HG02973 (cell line): ENCODE results near the gene SCN5A.

Experiments
- ATAC-seq: cut with Tn5 transposase; IDR thresholded peaks from one replicate; pipeline ENCODE4 v1.9.1; 2021; ENCODE audit warnings: moderate library complexity; ENCODE audit not compliant: unreplicated experiment

Gene SCN5A

GRCh38 chr3:38627956-38628355 is 21.5 kb downstream of the SCN5A start:
- no peak for ATAC-seq

GRCh38 chr3:38626171-38626570 is 23.3 kb downstream of the SCN5A start:
- no peak for ATAC-seq

- ATAC-seq, result no peak
Measured at GRCh38 chr3:38623539-38623938, 25.9 kb downstream of the SCN5A start.

GRCh38 chr3:38622336-38622735 is 27.2 kb downstream of the SCN5A start:
- ATAC-seq, result no peak

- no peak for ATAC-seq
Measured at GRCh38 chr3:38620236-38620635, 29.3 kb downstream of the SCN5A start.

GRCh38 chr3:38618343-38618742 is 31.1 kb downstream of the SCN5A start:
- ATAC-seq, result no peak

GRCh38 chr3:38617586-38617985 is 31.9 kb downstream of the SCN5A start:
- no peak for ATAC-seq

GRCh38 chr3:38617137-38617536 is 32.4 kb downstream of the SCN5A start:
- no peak for ATAC-seq

GRCh38 chr3:38616658-38617057 is 32.8 kb downstream of the SCN5A start:
- no peak for ATAC-seq

- no peak for ATAC-seq
Measured at GRCh38 chr3:38616111-38616510, 33.4 kb downstream of the SCN5A start.

GRCh38 chr3:38614651-38615352 is 34.7 kb downstream of the SCN5A start:
- ATAC-seq, result no peak

GRCh38 chr3:38614091-38614490 is 35.4 kb downstream of the SCN5A start:
- no peak for ATAC-seq

GRCh38 chr3:38613426-38613825 is 36.1 kb downstream of the SCN5A start:
- ATAC-seq, result no peak

- no peak for ATAC-seq
Measured at GRCh38 chr3:38611866-38612265, 37.6 kb downstream of the SCN5A start.

- no peak for ATAC-seq
Measured at GRCh38 chr3:38610934-38611333, 38.6 kb downstream of the SCN5A start.

GRCh38 chr3:38610436-38610835 is 39.1 kb downstream of the SCN5A start:
- ATAC-seq, result no peak

- no peak for ATAC-seq
Measured at GRCh38 chr3:38609386-38610111, 39.9 kb downstream of the SCN5A start.

- ATAC-seq, result no peak
Measured at GRCh38 chr3:38608961-38609360, 40.5 kb downstream of the SCN5A start.

- no peak for ATAC-seq
Measured at GRCh38 chr3:38608086-38608775, 41.3 kb downstream of the SCN5A start.

GRCh38 chr3:38606561-38606960 is 42.9 kb downstream of the SCN5A start:
- no peak for ATAC-seq

- no peak for ATAC-seq
Measured at GRCh38 chr3:38605981-38606380, 43.5 kb downstream of the SCN5A start.

- ATAC-seq, result no peak
Measured at GRCh38 chr3:38604246-38604645, 45.2 kb downstream of the SCN5A start.
